ENCODE results near the gene KCNK10.

- TF ChIP-seq POLR2A (IDR thresholded peaks at IDR 0.05) (no peak), CTCF (IDR thresholded peaks at IDR 0.05) (no peak)
Measured at GRCh38 chr14:88351966-88352691, 29.1 kb upstream of the KCNK10 start.
